Hepatocyte (in vitro differentiated cells): ENCODE measurements around the gene RBM8A. TPM values are rescaled to one million over a fixed set of nuclear protein-coding genes. Genes with fewer than 3 reads are reported as not detected.

Experiments
- DNase-seq: peaks from one replicate; pipeline ENCODE4 v3.0.0-alpha.2; 2016; ENCODE audit warnings: low spot score
- H2AFZ ChIP-seq: fragments of 200-600 bp; sonication (generic); 2 replicates; pipeline ENCODE4 v1.6.0; 2016; ENCODE audit warnings: antibody characterized with exemption, mild to moderate bottlenecking
- H3K27ac ChIP-seq: fragments of 200-600 bp; sonication (generic); 2 replicates; pipeline ENCODE4 v1.5.1; 2016; ENCODE audit warnings: mild to moderate bottlenecking
- H3K27me3 ChIP-seq: fragments of 200-600 bp; sonication (generic); 2 replicates; pipeline ENCODE4 v1.6.1; 2016
- H3K36me3 ChIP-seq: fragments of 200-600 bp; sonication (generic); replicated peaks from 2 replicates; pipeline ENCODE4 v1.5.1; 2016; ENCODE audit warnings: low read depth; ENCODE audit not compliant: insufficient read depth
- H3K4me1 ChIP-seq: fragments of 200-600 bp; sonication (generic); 2 replicates; pipeline ENCODE4 v1.5.1; 2016; ENCODE audit warnings: mild to moderate bottlenecking, moderate library complexity; ENCODE audit not compliant: insufficient read depth
- H3K4me2 ChIP-seq: fragments of 200-600 bp; sonication (generic); 2 replicates; pipeline ENCODE4 v1.6.0; 2016
- H3K4me3 ChIP-seq: fragments of 200-600 bp; sonication (generic); 2 replicates; pipeline ENCODE4 v1.5.1; 2016; ENCODE audit warnings: mild to moderate bottlenecking
- H3K79me2 ChIP-seq: fragments of 200-600 bp; sonication (generic); 2 replicates; pipeline ENCODE4 v1.6.0; 2017; ENCODE audit warnings: mild to moderate bottlenecking
- H3K9me2 ChIP-seq: fragments of 200-600 bp; sonication (generic); replicated peaks from 2 replicates; pipeline ENCODE4 v1.6.0; 2017; ENCODE audit warnings: mild to moderate bottlenecking; ENCODE audit not compliant: insufficient read depth
- H3K9me3 ChIP-seq: fragments of 200-600 bp; sonication (generic); 2 replicates; pipeline ENCODE4 v1.5.1; 2016; ENCODE audit warnings: low read depth, mild to moderate bottlenecking
- H4K20me1 ChIP-seq: fragments of 200-600 bp; sonication (generic); 2 replicates; pipeline ENCODE4 v1.6.0; 2016; ENCODE audit warnings: mild to moderate bottlenecking; ENCODE audit not compliant: insufficient read depth, poor library complexity, severe bottlenecking
- EZH2 ChIP-seq: fragments of 200-600 bp; sonication (generic); IDR thresholded peaks from 2 replicates; pipeline ENCODE4 v1.6.1; 2016; ENCODE audit warnings: antibody characterized with exemption, mild to moderate bottlenecking, borderline replicate concordance
- EZH2phosphoT487 ChIP-seq: fragments of 200-600 bp; sonication (generic); IDR thresholded peaks from one replicate; pipeline ENCODE4 v1.6.1; 2018; ENCODE audit warnings: antibody characterized with exemption, mild to moderate bottlenecking, low read depth, moderate library complexity; ENCODE audit not compliant: unreplicated experiment, severe bottlenecking
- WGBS: methylation state at CpG from one replicate; pipeline ENCODE4 v1.1.6; 2016; ENCODE audit warnings: low lambda C conversion rate; ENCODE audit errors: missing lambda C conversion rate; 5-methylcytosine and 5-hydroxymethylcytosine counted together
- polyA plus RNA-seq: library from polyadenylated mRNA; unstranded; fragments of >200 nt; fragmentation: Nextera tagmentation; extraction: Ambion mirVana; gene quantifications from 2 replicates; pipeline ENCODE4 v1.2.1, GENCODE V29; 2016
- total RNA-seq: library from RNA; depleted of rRNA; stranded (reverse); fragments of >200 nt; gene quantifications from 2 replicates; pipeline ENCODE4 v1.2.3, GENCODE V29; 2014
- TF ChIP-seq, protein P1 (sequence below): fragments of 200-600 bp; sonication (generic); IDR thresholded peaks from 2 replicates; pipeline ENCODE4 v1.5.1; 2016; ENCODE audit warnings: antibody characterized with exemption, mild to moderate bottlenecking; ENCODE audit not compliant: poor library complexity

Gene RBM8A
- total and polyA plus RNA-seq, 2 experiments from 2014 or later = 141 to 185 TPM

DNA sequence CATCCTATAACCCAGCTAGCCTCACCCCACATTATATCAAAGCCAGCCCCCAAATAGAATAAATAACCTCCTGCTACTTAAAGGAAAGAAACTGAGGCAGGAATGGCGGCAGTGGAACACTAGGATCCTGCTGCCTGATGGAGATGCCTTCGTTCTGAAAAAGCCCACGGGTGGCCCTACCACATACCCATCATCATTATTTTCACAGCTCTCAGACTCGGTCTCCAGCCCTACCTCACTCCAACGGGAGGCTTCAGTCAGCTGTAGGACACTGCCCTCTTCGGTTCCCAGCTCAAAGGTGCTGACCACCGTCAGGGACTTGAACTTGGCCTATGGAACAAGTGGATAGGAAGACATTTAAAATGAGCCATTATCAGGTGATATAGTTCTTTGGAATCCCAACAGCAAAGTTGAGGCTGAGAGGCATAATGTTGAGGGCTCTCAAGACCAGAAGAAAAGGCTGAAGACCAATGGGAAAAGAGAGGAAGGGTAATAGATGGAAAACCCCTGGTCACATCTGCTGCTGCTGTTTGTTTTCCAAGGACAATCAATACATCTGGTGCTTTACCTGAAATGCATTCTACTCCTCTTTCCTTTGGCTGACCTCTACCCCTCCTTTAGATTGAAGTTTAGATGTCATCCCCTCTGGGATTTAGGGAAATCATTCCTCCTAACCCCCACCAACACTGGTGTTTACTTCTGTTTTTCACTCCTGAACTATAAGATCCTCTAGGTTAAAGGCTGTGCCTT lies 33.8 kb downstream of the RBM8A start:
- Histone ChIP-seq H3K9me2 (no peaks in the 10 kb centered on the region), H3K4me2 (no peak overlapping the region), H4K20me1 (no peaks in the 10 kb centered on the region), H3K36me3 (no peaks in the 10 kb centered on the region), H3K27ac (peak overlapping the region; percentile 94), H3K4me1 (peaks cover 16% of the 10 kb centered on the region), H3K79me2 (no peaks in the 10 kb centered on the region), H2AFZ (no peak overlapping the region), H3K9me3 (no peaks in the 10 kb centered on the region), H3K27me3 (no peaks in the 10 kb centered on the region), H3K4me3 (no peak overlapping the region)
- no peak for DNase-seq
- WGBS = 91% methylated on average over 7 of the region's 7 CpGs
- TF ChIP-seq EZH2phosphoT487 = no peak
- TF ChIP-seq EZH2 = no peak

DNA sequence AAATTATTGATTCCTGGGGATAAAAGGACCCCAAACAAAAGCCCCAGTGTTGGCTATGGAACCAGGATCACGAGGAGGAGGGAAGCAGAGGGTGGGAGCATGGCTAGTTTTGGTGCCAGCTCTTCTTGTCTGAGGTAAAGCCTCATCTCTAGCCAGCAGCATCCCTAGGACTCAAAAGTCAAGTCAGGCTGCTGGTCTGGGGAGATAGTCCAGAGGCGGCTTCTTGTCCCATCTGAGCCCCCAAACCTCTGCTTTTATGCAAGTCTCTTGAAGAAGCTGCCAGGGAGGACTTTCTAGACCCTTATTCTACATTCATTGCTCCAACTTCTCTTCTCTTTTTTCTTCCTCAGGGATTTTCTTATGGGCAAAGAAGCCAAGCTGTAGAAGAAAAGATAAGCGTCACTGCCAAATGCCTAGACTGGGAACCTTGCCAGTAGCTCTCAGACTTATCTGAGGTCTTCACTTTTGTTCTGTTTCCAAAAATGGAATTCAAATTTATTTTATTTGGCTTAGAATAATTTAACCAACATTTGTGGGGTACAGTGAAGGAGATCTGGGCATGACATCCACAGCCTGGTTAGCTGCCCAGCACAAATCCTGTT lies 34.7 kb downstream of the RBM8A start:
- Histone ChIP-seq H3K4me2 (peak overlapping the region; percentile 69), H3K4me1 (peaks cover 16% of the 10 kb centered on the region), H3K27ac (peak overlapping the region; percentile 94), H2AFZ (no peak overlapping the region), H3K27me3 (no peaks in the 10 kb centered on the region), H3K4me3 (no peak overlapping the region), H4K20me1 (no peaks in the 10 kb centered on the region), H3K9me2 (no peaks in the 10 kb centered on the region), H3K79me2 (no peaks in the 10 kb centered on the region), H3K9me3 (no peaks in the 10 kb centered on the region), H3K36me3 (no peaks in the 10 kb centered on the region)
- TF ChIP-seq, protein P1, sequence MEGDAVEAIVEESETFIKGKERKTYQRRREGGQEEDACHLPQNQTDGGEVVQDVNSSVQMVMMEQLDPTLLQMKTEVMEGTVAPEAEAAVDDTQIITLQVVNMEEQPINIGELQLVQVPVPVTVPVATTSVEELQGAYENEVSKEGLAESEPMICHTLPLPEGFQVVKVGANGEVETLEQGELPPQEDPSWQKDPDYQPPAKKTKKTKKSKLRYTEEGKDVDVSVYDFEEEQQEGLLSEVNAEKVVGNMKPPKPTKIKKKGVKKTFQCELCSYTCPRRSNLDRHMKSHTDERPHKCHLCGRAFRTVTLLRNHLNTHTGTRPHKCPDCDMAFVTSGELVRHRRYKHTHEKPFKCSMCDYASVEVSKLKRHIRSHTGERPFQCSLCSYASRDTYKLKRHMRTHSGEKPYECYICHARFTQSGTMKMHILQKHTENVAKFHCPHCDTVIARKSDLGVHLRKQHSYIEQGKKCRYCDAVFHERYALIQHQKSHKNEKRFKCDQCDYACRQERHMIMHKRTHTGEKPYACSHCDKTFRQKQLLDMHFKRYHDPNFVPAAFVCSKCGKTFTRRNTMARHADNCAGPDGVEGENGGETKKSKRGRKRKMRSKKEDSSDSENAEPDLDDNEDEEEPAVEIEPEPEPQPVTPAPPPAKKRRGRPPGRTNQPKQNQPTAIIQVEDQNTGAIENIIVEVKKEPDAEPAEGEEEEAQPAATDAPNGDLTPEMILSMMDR = no peak
- TF ChIP-seq EZH2phosphoT487 (no peak), EZH2 (no peak)
- DNase-seq = peak; percentile 45
- WGBS = 65% methylated on average over 3 of the region's 3 CpGs

DNA sequence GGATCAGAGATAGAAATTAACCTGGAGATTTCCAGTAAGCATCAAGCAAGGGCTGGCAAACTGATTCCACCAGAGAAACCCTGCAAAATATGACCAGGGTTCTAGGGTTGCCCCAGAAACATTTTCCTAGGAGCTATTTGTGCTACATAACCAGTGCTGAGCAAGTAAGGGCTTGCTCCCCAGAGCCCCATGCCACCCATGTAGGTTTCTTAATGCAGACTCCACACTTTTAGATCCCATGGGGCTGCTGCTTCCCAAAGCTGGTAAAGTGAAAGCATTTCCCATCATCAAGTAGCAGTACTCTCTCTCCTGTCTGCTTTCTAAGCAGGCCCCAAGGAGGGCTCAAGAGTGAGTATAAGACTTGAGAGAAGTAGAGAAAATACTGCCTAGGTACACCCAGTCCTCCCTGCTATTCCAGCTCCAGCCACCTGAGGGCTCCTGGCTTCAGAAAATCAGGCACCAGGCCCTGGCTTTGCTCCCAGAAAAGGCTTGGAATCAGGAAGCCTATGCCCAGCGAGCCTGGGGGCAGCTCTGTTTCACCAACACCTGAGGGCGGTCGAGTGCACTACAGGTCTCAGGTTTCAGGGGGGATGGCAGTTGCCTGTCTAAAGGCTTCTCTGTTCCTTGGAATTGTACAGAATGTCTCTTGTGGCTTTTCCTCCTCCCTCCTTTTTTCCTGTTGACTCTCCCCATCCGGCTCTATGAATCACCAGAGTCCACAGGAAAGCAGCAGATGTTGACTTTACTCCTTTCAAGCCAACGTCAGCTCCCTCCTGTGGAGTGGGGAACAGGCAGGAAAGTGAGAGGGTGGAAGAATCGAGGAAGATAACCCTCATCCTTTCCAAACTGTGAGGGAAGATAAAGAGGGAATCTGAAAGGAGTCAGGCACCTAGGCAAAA lies 35.4 kb downstream of the RBM8A start:
- H3K36me3 ChIP-seq = no peaks in the 10 kb centered on the region
- H3K27me3 ChIP-seq = no peaks in the 10 kb centered on the region
- H3K9me2 ChIP-seq = no peaks in the 10 kb centered on the region
- no peak overlapping the region for H3K4me3 ChIP-seq
- TF ChIP-seq EZH2 (no peak), EZH2phosphoT487 (no peak)
- TF ChIP-seq, protein P1 = peak; percentile 98
- no peaks in the 10 kb centered on the region for H3K9me3 ChIP-seq
- H3K27ac ChIP-seq = peak overlapping the region; percentile 94
- WGBS = 5% methylated on average over 6 of the region's 6 CpGs
- no peaks in the 10 kb centered on the region for H3K79me2 ChIP-seq
- peak; percentile 98 for DNase-seq
- H3K4me1 ChIP-seq = peaks cover 16% of the 10 kb centered on the region
- no peaks in the 10 kb centered on the region for H4K20me1 ChIP-seq
- peak overlapping the region; percentile 5 for H2AFZ ChIP-seq
- peak overlapping the region; percentile 69 for H3K4me2 ChIP-seq
